PC-3 (cell line): Measurements from ENCODE around the gene TMEFF1.

Experiments used
- CTCF ChIP-seq: fragments of 300-600 bp; sonication (generic); conservative IDR thresholded peaks from 2 replicates; pipeline ENCODE4 v1.5.1; 2017; ENCODE audit warnings: antibody characterized with exemption, low read depth, mild to moderate bottlenecking, low read length
- EZH2phosphoT487 ChIP-seq: fragments of 300-600 bp; sonication (generic); IDR thresholded peaks from 2 replicates; pipeline ENCODE4 v1.6.1; 2018; ENCODE audit warnings: mild to moderate bottlenecking, antibody characterized with exemption, low read length, borderline replicate concordance

DNA sequence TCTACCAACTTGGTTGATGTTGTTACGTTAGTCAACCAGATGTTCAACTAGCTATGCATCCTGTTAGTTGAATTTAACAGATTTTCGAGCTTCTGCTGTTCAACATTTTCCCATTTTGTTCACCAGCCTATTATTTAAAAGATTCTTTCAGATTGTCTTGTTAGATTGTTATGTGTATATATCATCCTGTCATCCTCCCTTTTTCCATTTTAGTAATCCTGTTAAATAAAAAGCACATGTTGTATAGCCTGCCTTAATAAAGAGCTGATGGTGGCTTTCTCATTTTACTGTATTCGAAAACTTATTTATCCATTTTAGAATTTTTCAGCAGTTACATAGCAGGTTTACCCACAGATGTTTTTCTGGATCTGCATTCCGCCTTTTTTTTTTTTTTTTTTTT lies 4.3 kb downstream of the TMEFF1 start:
- TF ChIP-seq CTCF (no peak), EZH2phosphoT487 (no peak)
